Cortex of kidney (tissue), 1 donor: ENCODE measurements around the gene OR6A2.

ENCODE experiments used
- DNase-seq: peaks from one replicate; lab custom pipeline; 2025; lab: John Stamatoyannopoulos, UW

The OR6A2 gene

GRCh38 chr11:6755953-6756347 is 43.5 kb downstream of the OR6A2 start:
- no peak for DNase-seq

GRCh38 chr11:6755303-6755952 is 44.1 kb downstream of the OR6A2 start:
- DNase-seq = no peak

GRCh38 chr11:6747097-6747668 is 52.3 kb downstream of the OR6A2 start:
- DNase-seq = no peak

- DNase-seq = no peak
Observed at GRCh38 chr11:6746626-6747025, 52.9 kb downstream of the OR6A2 start.

- no peak for DNase-seq
Observed at GRCh38 chr11:6746086-6746618, 53.3 kb downstream of the OR6A2 start.

- DNase-seq = no peak
Observed at GRCh38 chr11:6745465-6746015, 53.9 kb downstream of the OR6A2 start.

GRCh38 chr11:6745018-6745417 is 54.5 kb downstream of the OR6A2 start:
- DNase-seq = no peak

- DNase-seq = no peak
Observed at GRCh38 chr11:6742260-6742659, 57.2 kb downstream of the OR6A2 start.
